SKM-1 (cell line): Measurements from ENCODE around the gene GAB3.

Experiments used
- DNase-seq: peaks from one replicate; lab custom pipeline; 2025; ENCODE audit not compliant: unreplicated experiment; lab: John Stamatoyannopoulos, UW

The GAB3 gene

DNA sequence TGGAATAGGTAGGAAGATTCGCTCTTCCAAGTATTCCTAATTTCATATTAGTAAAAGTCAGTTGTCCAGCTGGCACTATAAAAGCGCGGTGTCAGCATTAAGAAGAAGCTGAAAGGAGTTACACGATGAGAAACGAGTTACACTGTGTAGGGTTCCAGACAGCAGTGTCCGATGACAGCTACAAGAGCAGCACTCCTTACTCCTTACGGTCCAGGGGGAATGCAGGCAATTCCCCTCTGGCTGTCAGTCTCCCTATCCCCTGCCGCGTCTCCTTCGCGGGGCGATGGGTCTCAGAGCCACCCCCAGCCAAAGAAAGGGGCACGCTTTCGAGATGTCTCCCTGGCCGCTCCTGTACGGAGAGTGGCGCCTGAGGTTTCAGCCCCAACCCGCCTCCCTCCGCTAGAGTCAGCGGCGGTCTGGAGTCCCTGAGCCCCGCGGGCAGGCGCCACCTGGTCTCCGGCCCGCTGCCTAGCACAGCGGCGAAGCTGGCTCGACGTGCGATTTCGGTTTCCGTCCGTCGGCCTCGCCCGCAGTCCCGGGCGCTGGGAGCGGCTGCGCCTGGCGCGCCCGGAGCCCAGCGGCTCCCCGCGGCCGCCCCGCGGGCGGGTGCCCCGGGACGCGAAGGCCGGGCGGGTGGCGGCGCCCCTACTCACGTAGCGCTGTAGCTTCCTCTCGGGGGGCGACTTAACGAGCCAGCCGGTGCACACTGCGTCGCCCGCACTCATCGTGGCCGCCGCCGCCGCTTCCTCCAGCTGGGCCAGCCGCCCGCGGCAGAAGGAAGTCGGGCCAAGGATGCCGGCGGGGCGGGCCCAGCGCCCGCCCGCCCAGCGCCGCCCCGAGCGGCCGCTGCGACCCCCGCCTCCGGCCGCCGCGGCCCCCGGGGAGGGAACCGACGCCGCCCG, at the start of gene GAB3:
Gene GAB3, minus strand, starts transcription at position 777 of the 902 bp plus-strand sequence. Its CDS starts 52 bp downstream, at position 725.
- no peak for DNase-seq

- DNase-seq: no peak
Observed at GRCh38 chrX:154799556-154800348, 48.9 kb upstream of the GAB3 start.

DNA sequence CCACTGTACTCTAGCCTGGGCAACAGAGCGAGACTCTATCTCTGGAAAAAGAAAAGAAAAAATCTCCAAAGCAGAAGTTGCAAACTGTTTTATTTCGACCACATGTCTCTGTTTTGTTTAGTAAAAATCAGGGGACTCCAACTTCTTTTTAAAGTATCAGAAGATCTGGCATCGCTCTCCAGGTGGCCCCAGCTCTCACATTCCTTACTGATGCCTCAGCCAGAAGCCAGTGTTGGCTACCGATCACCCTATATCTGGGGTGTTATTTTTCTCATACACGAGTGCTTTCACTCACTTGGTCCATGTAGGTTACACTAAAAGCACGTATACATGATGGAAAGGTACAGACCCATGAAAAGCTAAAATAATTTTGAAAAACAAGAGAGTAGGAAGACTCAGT, 46.1 kb upstream of the GAB3 start:
- no peak for DNase-seq

- DNase-seq: no peak
Observed at GRCh38 chrX:154795016-154795415, 44.1 kb upstream of the GAB3 start.

DNA sequence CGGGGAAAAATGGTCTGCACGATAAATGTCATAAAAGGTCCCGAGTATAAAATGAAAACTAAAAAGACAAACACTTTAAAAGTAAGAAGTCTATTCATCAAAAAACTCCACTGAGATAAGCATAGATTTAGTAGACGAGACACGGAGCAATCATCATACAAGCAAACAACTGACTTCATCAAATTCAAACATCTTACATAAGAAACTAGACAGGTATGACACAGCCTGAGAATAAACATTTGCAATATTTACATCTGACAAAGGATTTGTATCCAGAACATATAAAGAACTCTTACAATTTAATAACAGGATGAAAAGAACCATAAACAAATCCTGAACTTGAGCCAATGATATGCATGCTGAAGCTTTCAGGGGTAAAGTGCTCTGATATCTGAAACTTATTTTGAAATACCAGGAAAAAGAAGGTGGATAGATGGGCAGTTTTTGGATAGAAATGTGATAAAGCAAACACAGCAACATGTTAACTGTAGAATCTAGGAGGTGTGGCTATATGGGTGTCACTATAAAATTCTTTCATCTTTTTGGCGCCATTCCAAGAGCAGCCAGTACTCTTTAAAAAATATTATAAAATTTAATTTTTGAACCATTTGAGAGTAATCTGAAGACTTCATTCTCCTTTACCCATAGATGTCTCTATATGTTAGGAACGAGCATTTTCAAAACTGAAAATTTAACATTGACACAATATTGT, 42.4 kb upstream of the GAB3 start:
- no peak for DNase-seq

GRCh38 chrX:154791939-154792338, 41.1 kb upstream of the GAB3 start:
- DNase-seq: no peak

DNA sequence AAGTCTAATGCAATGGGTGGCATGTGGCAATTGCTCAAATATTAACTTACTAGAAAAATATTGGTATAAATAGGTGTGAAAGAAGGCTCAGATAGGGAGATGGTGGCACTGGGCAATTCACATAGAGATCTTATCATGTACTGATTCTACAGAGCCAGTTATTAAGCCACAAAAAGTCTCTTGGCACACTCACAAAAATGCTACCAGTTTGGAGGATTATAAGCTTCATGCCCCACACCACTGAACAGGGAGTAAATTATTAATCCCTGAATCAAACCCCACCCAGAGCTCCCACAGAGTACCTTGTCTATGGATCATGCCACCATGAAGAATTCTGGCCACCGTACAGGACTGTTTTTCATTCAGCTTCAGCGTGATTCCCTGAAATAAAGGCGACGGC, 40.6 kb upstream of the GAB3 start:
- DNase-seq: no peak

GRCh38 chrX:154785716-154786115, 34.8 kb upstream of the GAB3 start:
- no peak for DNase-seq

- DNase-seq: no peak
Observed at GRCh38 chrX:154784149-154784995, 33.5 kb upstream of the GAB3 start.

DNA sequence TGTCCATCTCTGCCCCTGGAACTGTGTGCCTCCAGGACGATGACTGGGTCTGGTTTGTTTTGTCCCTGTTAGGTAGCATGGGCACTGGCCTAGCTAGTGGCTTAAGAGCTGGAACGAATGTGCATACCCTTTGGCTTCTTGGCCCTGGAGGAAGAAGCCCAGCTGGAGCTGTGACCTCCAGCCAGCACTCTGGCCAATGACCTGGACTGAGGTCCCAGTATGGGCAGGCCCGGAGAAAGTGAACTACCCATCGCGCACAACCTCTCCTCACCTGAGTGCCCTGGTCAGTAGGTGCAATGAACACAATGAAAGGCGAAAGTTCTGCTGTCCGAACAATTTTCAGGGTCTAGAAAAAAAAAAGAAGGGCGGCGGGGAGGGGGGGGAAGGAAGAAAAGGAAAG, 30.1 kb upstream of the GAB3 start:
- DNase-seq: no peak

DNA sequence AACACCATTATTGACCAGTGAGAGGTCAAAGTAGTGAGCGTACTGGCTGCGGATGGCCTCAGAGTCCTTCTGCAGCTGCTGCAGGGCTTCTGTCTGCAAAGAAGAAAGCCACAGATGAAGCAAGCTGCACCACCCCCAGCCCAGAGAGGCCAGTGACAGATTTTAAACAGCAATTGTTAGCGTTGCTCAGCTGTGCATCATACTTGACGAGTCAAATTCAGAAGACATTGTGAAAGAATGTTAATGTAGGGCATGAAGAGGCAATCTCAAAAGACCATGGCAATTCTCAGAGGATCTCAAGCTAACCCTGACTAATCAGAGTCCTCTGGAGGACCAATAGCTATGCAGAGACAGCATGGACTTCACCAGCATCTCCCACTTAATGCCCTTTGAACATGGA, 28.4 kb upstream of the GAB3 start:
- no peak for DNase-seq

DNA sequence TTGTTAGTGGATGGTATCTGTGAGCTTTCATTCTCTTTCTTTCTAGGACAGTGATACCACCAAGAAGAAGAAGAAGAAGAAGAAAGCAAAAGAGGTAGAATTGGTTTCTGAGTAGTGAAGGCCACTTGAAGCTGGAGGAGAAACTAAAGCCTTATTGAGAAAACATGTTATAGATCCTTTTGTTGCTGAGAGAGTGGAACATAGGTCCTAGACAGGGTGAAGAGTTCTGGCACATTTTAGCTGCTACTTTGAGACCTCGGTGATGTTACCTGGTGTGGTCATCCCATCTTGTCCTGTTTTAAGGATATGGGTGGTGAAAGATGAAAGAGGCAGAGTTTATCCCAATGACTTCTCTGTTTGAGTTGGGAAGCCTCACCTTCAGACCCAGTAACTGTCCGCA, 25.9 kb upstream of the GAB3 start:
- DNase-seq: no peak

GRCh38 chrX:154775419-154776349, 24.8 kb upstream of the GAB3 start:
- no peak for DNase-seq

- DNase-seq: no peak
Observed at GRCh38 chrX:154774622-154775021, 23.7 kb upstream of the GAB3 start.

DNA sequence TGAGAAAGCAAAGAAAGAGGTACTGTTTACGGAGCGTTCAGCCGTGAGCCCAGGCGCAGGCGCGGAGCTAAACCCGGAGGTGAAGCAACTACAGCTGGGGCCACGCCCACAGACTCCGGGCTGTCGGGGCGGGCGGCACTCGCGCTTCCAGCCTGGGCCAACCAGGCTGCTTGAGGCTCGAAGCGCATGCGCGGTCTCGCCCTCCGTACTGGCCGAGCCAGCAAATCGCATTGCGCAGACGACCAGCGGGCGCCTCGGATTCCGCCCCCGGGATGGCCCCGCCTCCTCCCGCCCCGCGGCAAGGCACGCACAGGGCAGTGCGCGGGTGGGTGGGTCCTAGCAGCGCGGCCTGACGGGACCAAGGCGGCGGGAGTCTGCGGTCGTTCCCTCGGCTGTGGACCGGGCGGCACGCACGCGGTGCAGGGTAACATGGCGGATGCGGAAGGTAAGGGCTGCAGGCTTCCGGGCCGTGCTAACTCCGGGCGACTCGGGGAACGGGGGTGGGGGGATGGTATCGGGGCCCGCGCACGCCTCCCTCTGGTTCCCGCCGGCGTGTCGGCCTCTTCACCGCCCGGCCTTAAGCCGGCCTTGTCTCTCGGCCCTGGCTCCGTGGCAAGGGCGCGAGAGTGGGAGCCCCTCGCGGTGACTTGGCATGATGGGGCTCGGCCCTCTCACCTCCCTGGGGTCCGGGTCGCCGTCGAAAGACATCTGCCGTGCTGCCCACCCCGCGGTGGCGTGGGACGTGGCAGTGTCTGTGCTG, 11.8 kb upstream of the GAB3 start, which contains the start of gene DKC1:
Gene DKC1, plus strand, starts transcription at position 328 of the 760 bp plus-strand sequence. Its CDS starts 102 bp downstream, at position 430.
- DNase-seq: peak; percentile 77

- DNase-seq: no peak
Observed at GRCh38 chrX:154761977-154762536, 11.2 kb upstream of the GAB3 start.

DNA sequence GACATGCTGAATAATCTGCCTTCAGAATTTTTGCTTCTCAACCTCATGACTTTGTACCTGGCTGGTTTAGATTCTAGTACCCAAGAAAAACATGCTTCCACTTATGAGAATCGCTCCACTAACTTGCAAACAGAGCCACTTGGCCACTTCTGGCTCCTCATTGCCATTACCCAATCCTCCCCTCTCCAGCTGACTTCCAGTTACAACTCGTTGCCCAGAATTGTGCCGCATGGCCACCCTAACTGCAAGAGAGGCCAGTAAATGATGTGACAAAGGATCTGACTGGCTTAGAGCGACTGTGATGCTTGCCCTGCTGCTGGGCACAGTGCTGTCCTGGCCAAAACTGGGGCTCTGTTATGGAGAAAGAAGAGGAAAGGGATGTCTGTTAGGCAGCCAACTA, 7.8 kb upstream of the GAB3 start:
- no peak for DNase-seq

- no peak for DNase-seq
Observed at GRCh38 chrX:154751669-154752271, 893 bp upstream of the GAB3 start.
